IPS-NIHi11 (cell line): ENCODE results near the gene SLC12A2.

Experiments
- DNase-seq: peaks from one replicate; pipeline ENCODE4 v3.0.0; 2012; ENCODE audit warnings: mixed read lengths, low spot score

SLC12A2 gene

DNA sequence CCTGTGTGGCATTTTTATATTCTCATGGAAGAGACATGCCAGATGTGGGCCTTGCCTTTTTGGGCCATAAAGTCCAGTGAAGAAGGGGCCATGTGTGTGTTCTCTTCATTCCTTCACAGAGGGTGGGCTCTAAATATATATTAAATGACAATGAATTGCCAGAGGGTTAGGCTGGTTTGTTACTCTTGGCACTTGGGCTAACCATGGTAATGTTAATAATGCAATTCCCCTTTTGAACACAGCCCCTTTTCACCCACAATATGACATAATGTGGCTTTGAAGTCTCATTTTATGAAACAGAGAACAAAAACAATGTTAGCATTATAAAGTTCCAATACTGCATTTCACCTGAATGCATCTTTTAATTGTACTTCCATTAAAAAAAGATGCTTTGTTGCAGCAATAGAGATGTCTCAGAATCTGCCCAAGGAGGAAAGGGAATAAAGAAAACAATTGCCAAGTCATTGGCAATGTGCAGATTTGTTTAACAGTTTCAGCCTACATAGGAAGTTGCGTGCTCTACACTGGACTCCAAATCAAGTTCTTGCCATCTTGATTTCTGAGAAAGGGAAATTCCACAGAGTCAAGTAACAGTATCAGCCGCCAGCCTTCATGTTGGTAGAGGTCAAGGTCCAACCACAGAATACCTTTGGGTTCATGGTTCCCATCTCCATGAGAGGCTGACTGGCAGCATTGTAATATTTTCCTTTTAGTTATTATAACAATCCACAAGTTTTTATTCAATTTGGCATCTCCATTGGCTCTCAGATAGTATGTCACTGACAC, 141.9 kb downstream of the SLC12A2 start:
- DNase-seq, result no peak

DNA sequence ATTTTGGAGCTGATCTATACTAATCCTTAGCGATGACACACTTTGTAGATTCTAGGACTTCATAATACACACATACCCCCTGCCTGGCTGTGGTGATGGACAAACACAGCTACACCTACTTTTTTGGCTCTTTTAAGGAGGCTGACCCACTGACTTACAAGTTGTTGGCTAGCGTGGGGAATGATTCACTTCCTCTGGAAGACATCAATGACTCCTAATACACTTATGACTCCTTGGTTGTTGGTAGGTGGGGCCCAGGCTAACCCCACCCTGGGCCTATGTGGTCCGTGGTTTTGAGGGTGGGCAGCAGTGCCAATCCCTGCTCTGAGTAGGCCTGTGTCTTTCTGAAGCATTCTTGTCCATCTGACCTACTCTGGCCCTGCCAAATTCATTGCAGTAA, 144.4 kb downstream of the SLC12A2 start:
- DNase-seq, result no peak

DNA sequence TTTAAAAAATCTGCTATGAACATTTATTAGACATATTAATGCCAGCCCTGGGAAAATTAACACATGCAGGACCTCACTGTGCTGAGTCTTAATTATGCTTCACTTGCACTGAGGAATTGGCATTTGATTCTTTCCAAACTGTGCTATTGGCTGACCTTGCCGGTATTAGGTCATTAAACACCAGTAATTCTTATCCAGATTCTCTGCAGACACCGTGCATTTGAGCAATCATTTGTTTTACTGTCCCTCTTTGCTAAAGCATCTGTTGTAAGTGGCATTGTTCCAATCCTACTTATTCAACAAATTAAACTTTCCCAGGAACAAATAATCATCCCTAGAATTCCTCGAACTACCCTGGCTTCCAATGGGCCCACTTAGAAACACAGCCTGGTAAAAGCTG, 145.0 kb downstream of the SLC12A2 start:
- no peak for DNase-seq

DNA sequence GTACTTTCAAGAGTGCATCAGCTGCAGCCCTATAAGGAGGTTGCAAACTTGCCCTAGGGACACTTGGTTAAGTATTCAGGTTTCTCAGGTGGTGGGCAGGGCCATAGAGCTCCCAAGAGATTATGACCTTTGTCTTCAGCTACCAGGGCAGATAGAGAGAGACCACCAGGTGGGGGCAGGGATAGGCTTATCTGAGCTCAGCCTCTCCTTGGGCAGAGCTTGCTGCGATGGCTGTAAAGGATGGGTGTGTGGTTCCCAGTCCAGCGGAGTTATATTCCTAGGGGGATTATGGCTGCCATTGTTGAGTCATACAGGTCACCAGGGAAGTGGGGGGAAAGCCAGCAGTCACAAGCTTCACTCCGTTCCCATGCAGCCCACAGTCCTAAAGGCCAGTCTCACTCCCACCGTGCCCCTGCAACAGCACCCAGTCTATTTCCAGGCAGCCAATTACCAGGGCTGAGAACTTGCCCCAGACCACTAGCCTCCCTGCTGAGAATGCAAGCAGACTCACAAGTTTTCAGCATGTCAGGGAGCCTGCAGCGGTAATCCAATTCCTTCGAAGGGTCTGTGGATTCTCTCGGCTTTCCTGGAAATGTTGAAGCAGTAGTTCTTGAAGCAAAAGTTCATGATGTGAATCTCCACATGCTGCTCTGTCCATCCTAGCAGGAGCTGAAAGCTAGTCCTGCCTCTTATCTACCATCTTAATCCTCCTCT, 151.5 kb downstream of the SLC12A2 start:
- DNase-seq, result no peak

GRCh38 chr5:128236334-128236733, 152.8 kb downstream of the SLC12A2 start:
- DNase-seq, result no peak

DNA sequence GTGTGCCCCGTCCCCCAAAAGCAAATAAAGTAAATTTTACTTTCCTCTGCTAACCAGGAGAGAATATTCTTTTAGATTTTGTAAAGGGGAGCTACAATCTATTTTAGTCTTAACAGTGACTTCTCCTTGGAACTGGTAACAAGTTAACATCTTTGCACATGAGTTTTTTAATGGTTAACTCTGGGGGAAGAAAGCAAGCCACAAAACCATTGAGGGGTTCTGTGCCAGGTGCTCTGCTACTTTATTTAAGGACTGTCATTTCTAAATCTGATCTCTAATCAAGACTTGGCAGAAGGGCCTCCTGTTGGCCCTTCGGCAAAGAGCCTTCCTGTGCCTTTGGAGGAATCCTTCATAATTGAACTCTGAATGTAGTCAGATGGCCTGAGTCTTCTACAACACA, 153.4 kb downstream of the SLC12A2 start:
- no peak for DNase-seq

- DNase-seq, result no peak
These were observed 154.0 kb downstream of the SLC12A2 start for GRCh38 chr5:128237546-128237945.
